ENCODE data around the gene CSMD2. TPM values are rescaled to one million over a fixed set of nuclear protein-coding genes. Genes with fewer than 3 reads are reported as not detected.

The CSMD2 gene
- total and polyA plus RNA-seq, 2 of the 8 experiments (the other 6 are each of a cell fraction or from before 2014, with no cell fraction given) = 7.0 to 14.7 TPM

DNA sequence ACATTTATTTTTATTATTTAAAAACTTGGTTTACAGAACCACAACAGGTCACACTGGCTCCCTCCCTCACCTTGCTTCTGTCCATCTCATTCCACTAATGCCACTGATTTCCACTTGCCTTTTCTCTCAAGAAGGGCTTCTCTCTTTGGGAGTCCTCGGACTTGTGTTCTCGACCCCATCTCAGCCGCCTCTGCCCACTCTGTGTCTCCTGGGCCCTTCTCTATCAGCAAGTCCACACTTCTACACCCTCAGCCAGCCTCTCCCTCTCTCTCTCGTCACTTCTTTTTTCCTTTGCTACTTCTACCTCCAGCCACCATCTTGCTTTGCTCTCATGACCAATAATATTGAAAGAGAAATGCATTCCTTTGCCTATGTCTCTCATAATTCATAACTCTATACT lies 171.7 kb downstream of the CSMD2 start (continued):
- no peak for TF ChIP-seq CTCF (IDR thresholded peaks at IDR 0.05; ENCODE audit: control extremely low read depth in 1 of 3, insufficient read depth in 1 of 3, low read depth in 1 of 3, low read length in 3 of 3)
- no peak for TF ChIP-seq JUN (IDR thresholded peaks at IDR 0.05; ENCODE audit: low read depth, low read length)
- no peak for TF ChIP-seq HDAC6 (IDR thresholded peaks at IDR 0.05; ENCODE audit: low read depth, low read length)
- TF ChIP-seq SP1 (IDR thresholded peaks at IDR 0.05; ENCODE audit: low read depth, low read length) = no peak
- no peak for TF ChIP-seq CBX5 (IDR thresholded peaks at IDR 0.05; ENCODE audit: low read depth, low read length)
